Measurements from ENCODE around the gene COG5.
"Not testable (repeated sequence)": the region's sequence is repeated elsewhere in the genome, so short reads cannot be mapped to it uniquely, and the experiment has no call there.

The COG5 gene

GRCh38 chr7:107579885-107580715, 16.4 kb upstream of the COG5 start, which contains the start of gene BCAP29:
Gene BCAP29, plus strand, starts transcription at chr7:107580246. Its CDS starts 527 bp downstream, at chr7:107580773.
- peak; percentile 69 to 77 for DNase-seq

- peak; percentile 19 to 38 for DNase-seq
Observed at GRCh38 chr7:107579554-107579884, 15.8 kb upstream of the COG5 start.

GRCh38 chr7:107573537-107573936, 9.8 kb upstream of the COG5 start:
- DNase-seq = no peak

- DNase-seq = no peak
Observed at GRCh38 chr7:107570298-107570697, 6.6 kb upstream of the COG5 start.

- DNase-seq = peak in 1 of 2 donors; percentile 7
Observed at GRCh38 chr7:107564553-107565298, 1.0 kb upstream of the COG5 start.

GRCh38 chr7:107563081-107563774, 492 bp downstream of the COG5 start:
- DNase-seq = peak; percentile 13 to 26

GRCh38 chr7:107560898-107561516, 2.7 kb downstream of the COG5 start:
- DNase-seq = peak; percentile 20 to 28

- no peak for DNase-seq
Observed at GRCh38 chr7:107559864-107560263, 3.9 kb downstream of the COG5 start.

GRCh38 chr7:107555893-107556292, 7.8 kb downstream of the COG5 start:
- DNase-seq = no peak

GRCh38 chr7:107551936-107552335, 11.8 kb downstream of the COG5 start:
- DNase-seq = no peak

GRCh38 chr7:107544848-107545591, 18.7 kb downstream of the COG5 start:
- DNase-seq = no peak

GRCh38 chr7:107543338-107543993, 20.3 kb downstream of the COG5 start:
- no peak for DNase-seq

GRCh38 chr7:107538001-107538400, 25.7 kb downstream of the COG5 start:
- no peak for DNase-seq

- not testable (repeated sequence) for DNase-seq
Observed at GRCh38 chr7:107537228-107537627, 26.5 kb downstream of the COG5 start.

- DNase-seq = no peak
Observed at GRCh38 chr7:107534139-107534538, 29.6 kb downstream of the COG5 start.

GRCh38 chr7:107530751-107531150, 33.0 kb downstream of the COG5 start:
- DNase-seq = peak in 1 of 2 donors; percentile 6

GRCh38 chr7:107528461-107528860, 35.3 kb downstream of the COG5 start:
- DNase-seq = no peak

GRCh38 chr7:107527196-107527595, 36.5 kb downstream of the COG5 start:
- no peak for DNase-seq

GRCh38 chr7:107526672-107527071, 37.0 kb downstream of the COG5 start:
- DNase-seq = no peak

GRCh38 chr7:107506674-107507339, 56.9 kb downstream of the COG5 start:
- DNase-seq = peak; percentile 70 to 72
